Measurements from ENCODE around the gene DHRS1. TPM values are rescaled to one million over a fixed set of nuclear protein-coding genes. Genes with fewer than 3 reads are reported as not detected.

The DHRS1 gene
- total and polyA plus RNA-seq, 2 experiments from 2014 or later = 15.0 to 15.4 TPM

DNA sequence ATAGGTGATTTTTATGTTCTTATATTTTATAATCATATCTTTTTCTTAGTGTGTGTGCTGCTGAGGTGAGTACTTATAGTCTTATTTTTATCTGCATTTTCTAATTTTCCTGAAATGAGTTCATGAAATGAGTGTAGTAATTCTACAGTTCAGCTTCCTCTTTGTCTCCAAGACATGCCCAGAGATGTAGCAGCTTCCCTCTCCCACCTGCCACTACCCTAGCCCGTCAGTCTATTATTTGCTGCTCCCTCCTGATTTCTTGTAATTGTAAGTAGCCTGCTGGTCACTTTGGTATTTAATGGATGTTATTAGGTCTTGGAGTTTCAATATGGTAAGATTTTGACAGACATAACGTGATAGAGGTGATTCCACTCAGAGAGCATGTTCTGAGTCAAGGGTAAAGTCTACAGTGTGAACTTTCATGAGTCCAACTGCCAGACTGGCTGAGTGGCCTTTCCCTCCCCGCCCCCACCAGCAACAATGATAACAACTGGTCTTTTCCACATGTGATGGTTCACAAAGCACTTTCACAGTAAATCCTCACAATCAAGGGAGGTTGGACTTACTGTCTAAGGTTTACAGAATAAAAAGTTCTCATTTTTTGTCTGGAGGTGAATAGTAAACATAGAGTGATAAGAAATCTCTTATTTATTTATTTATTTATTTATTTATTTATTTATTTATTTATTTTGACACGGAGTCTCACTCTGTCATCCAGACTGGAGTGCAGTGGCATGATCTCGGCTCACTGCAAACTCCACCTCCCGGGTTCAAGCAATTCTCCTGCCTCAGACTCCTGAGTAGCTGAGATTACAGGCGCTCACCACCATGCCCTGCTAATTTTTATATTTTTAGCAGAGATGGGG, 44.4 kb upstream of the DHRS1 start:
- no peak for DNase-seq (ENCODE audit: low spot score)
- ATAC-seq = no peak
- Histone ChIP-seq H4K20me1 (replicated peaks; ENCODE audit: insufficient read depth) (no peaks in the 10 kb centered on the region), H3K4me2 (no peak overlapping the region), H3F3A (replicated peaks; ENCODE audit: low read depth) (no peaks in the 10 kb centered on the region), H3K27me3 (ENCODE audit: insufficient read depth) (peaks cover 89% of the 10 kb centered on the region), H3K4me3 (no peak overlapping the region), H2AFZ (no peak overlapping the region), H3K27ac (ENCODE audit: low read depth) (no peak overlapping the region), H3K9me2 (ENCODE audit: insufficient read depth) (no peaks in the 10 kb centered on the region), H3K36me3 (ENCODE audit: insufficient read depth) (no peaks in the 10 kb centered on the region), H3K79me2 (replicated peaks; ENCODE audit: insufficient read depth) (no peaks in the 10 kb centered on the region), H3K4me1 (ENCODE audit: insufficient read depth) (no peaks in the 10 kb centered on the region)
- peaks cover 34% of the 10 kb centered on the region for H3K27me3 Mint-ChIP-seq (ENCODE audit: insufficient read depth, low read depth, poor library complexity)
- no peak overlapping the region for H3K27ac Mint-ChIP-seq
- TF ChIP-seq NANOG (IDR thresholded peaks at IDR 0.05; ENCODE audit: borderline replicate concordance) (no peak), JUNB (IDR thresholded peaks at IDR 0.05; ENCODE audit: unreplicated experiment) (no peak), STAT1 (IDR thresholded peaks at IDR 0.05; ENCODE audit: unreplicated experiment) (no peak), EZH2 (IDR thresholded peaks at IDR 0.05; ENCODE audit: low read depth, unreplicated experiment) (no peak), EZH2phosphoT487 (IDR thresholded peaks at IDR 0.05; ENCODE audit: unreplicated experiment) (no peak), ZNF114 (CRISPR knock-in tag; IDR thresholded peaks at IDR 0.05) (no peak), ZNF331 (CRISPR knock-in tag; IDR thresholded peaks at IDR 0.05; ENCODE audit: low read depth) (no peak)
- TF ChIP-seq, protein P1, sequence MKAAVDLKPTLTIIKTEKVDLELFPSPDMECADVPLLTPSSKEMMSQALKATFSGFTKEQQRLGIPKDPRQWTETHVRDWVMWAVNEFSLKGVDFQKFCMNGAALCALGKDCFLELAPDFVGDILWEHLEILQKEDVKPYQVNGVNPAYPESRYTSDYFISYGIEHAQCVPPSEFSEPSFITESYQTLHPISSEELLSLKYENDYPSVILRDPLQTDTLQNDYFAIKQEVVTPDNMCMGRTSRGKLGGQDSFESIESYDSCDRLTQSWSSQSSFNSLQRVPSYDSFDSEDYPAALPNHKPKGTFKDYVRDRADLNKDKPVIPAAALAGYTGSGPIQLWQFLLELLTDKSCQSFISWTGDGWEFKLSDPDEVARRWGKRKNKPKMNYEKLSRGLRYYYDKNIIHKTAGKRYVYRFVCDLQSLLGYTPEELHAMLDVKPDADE (IDR thresholded peaks at IDR 0.05) = no peak
- TF ChIP-seq, protein P2, sequence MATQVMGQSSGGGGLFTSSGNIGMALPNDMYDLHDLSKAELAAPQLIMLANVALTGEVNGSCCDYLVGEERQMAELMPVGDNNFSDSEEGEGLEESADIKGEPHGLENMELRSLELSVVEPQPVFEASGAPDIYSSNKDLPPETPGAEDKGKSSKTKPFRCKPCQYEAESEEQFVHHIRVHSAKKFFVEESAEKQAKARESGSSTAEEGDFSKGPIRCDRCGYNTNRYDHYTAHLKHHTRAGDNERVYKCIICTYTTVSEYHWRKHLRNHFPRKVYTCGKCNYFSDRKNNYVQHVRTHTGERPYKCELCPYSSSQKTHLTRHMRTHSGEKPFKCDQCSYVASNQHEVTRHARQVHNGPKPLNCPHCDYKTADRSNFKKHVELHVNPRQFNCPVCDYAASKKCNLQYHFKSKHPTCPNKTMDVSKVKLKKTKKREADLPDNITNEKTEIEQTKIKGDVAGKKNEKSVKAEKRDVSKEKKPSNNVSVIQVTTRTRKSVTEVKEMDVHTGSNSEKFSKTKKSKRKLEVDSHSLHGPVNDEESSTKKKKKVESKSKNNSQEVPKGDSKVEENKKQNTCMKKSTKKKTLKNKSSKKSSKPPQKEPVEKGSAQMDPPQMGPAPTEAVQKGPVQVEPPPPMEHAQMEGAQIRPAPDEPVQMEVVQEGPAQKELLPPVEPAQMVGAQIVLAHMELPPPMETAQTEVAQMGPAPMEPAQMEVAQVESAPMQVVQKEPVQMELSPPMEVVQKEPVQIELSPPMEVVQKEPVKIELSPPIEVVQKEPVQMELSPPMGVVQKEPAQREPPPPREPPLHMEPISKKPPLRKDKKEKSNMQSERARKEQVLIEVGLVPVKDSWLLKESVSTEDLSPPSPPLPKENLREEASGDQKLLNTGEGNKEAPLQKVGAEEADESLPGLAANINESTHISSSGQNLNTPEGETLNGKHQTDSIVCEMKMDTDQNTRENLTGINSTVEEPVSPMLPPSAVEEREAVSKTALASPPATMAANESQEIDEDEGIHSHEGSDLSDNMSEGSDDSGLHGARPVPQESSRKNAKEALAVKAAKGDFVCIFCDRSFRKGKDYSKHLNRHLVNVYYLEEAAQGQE (IDR thresholded peaks at IDR 0.05; ENCODE audit: unreplicated experiment) = no peak
- TF ChIP-seq, protein P3, sequence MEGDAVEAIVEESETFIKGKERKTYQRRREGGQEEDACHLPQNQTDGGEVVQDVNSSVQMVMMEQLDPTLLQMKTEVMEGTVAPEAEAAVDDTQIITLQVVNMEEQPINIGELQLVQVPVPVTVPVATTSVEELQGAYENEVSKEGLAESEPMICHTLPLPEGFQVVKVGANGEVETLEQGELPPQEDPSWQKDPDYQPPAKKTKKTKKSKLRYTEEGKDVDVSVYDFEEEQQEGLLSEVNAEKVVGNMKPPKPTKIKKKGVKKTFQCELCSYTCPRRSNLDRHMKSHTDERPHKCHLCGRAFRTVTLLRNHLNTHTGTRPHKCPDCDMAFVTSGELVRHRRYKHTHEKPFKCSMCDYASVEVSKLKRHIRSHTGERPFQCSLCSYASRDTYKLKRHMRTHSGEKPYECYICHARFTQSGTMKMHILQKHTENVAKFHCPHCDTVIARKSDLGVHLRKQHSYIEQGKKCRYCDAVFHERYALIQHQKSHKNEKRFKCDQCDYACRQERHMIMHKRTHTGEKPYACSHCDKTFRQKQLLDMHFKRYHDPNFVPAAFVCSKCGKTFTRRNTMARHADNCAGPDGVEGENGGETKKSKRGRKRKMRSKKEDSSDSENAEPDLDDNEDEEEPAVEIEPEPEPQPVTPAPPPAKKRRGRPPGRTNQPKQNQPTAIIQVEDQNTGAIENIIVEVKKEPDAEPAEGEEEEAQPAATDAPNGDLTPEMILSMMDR (conservative IDR thresholded peaks at IDR 0.05; ENCODE audit: low read depth in 2 of 2) = no peak
- no peaks in the 10 kb centered on the region; the same call in 2 of the 3 replicates for H3K4me1 Mint-ChIP-seq
- no peaks in the 10 kb centered on the region for H3K36me3 Mint-ChIP-seq (ENCODE audit: low read depth)
- H3K9me3 Mint-ChIP-seq = no peaks in the 10 kb centered on the region
- H3K4me3 Mint-ChIP-seq = no peak overlapping the region

Measured in GM23338 (cell line).